GM08714 (cell line): ENCODE results near the gene CTU1.

Experiments
- H3K4me3 ChIP-seq: fragments of 200-500 bp; sonication (Bioruptor generic); 2 replicates; pipeline ENCODE4 v1.5.1; 2014; ENCODE audit warnings: mild to moderate bottlenecking, low read length, inconsistent platforms
- ZNF274 ChIP-seq: IDR thresholded peaks from 2 replicates; pipeline ENCODE4 v1.6.1; 2012; ENCODE audit warnings: mild to moderate bottlenecking, low read depth, low read length

CTU1 gene

GRCh38 chr19:51123802-51124201, 15.6 kb upstream of the CTU1 start:
- no peak overlapping the region for H3K4me3 ChIP-seq
- no peak for TF ChIP-seq ZNF274

GRCh38 chr19:51123381-51123800, 15.2 kb upstream of the CTU1 start:
- H3K4me3 ChIP-seq = no peak overlapping the region
- no peak for TF ChIP-seq ZNF274

GRCh38 chr19:51122112-51122981, 14.1 kb upstream of the CTU1 start:
- H3K4me3 ChIP-seq = no peak overlapping the region
- no peak for TF ChIP-seq ZNF274

GRCh38 chr19:51121257-51121656, 13.0 kb upstream of the CTU1 start:
- TF ChIP-seq ZNF274 = no peak

GRCh38 chr19:51120160-51120559, 12.0 kb upstream of the CTU1 start:
- no peak for TF ChIP-seq ZNF274
- no peak overlapping the region for H3K4me3 ChIP-seq

More at GRCh38 chr19:51121257-51121656, 13.0 kb upstream of the CTU1 start:
- H3K4me3 ChIP-seq = no peak overlapping the region

GRCh38 chr19:51119611-51120010, 11.4 kb upstream of the CTU1 start:
- no peak for TF ChIP-seq ZNF274
- no peak overlapping the region for H3K4me3 ChIP-seq

- TF ChIP-seq ZNF274 = no peak
- H3K4me3 ChIP-seq = no peak overlapping the region
Observed at GRCh38 chr19:51119101-51119500, 10.9 kb upstream of the CTU1 start.

GRCh38 chr19:51116736-51117286, 8.6 kb upstream of the CTU1 start:
- no peak overlapping the region for H3K4me3 ChIP-seq
- TF ChIP-seq ZNF274 = no peak

- H3K4me3 ChIP-seq = no peak overlapping the region
- TF ChIP-seq ZNF274 = no peak
Observed at GRCh38 chr19:51114087-51114729, 6.0 kb upstream of the CTU1 start.

GRCh38 chr19:51111606-51112005, 3.4 kb upstream of the CTU1 start:
- TF ChIP-seq ZNF274 = no peak

GRCh38 chr19:51110666-51110971, 2.4 kb upstream of the CTU1 start:
- TF ChIP-seq ZNF274 = no peak
- no peak overlapping the region for H3K4me3 ChIP-seq

More at GRCh38 chr19:51111606-51112005, 3.4 kb upstream of the CTU1 start:
- H3K4me3 ChIP-seq = no peak overlapping the region

GRCh38 chr19:51108805-51109146, 567 bp upstream of the CTU1 start:
- peak overlapping the region; percentile 50; the same call in 1 of the 2 replicates for H3K4me3 ChIP-seq
- no peak for TF ChIP-seq ZNF274

GRCh38 chr19:51107406-51108065, 673 bp downstream of the CTU1 start:
- peak overlapping the region; percentile 83 for H3K4me3 ChIP-seq
- TF ChIP-seq ZNF274 = no peak

GRCh38 chr19:51103926-51104341, 4.3 kb downstream of the CTU1 start:
- H3K4me3 ChIP-seq = no peak overlapping the region
- TF ChIP-seq ZNF274 = no peak
